NCI-H1694 (cell line): Measurements from ENCODE around the gene ABCG2.

Experiments used
- DNase-seq: peaks from one replicate; lab custom pipeline; 2025; lab: John Stamatoyannopoulos, UW

The ABCG2 gene

GRCh38 chr4:88063634-88064296, 94.7 kb downstream of the ABCG2 start:
- DNase-seq, result no peak

- DNase-seq, result no peak
These were observed 95.6 kb downstream of the ABCG2 start for GRCh38 chr4:88062843-88063242.

DNA sequence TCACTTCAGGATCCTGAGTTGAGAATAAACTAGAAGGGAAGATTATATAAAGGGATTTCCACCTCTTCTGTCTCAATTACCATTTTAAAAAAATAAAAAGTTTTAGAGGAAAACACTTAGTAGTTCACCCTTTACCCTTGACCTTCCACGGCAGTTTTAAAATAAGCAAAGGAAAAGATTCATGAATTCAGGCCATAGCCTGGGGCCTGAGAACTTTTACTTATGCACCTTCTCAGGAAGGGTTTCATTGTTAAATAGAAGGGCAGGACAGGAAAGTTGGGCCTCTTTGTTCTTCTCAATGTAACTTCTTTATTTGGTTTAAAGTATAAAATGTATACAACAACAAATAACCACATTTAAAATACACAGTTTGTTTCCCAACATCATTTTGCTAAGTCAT, 96.1 kb downstream of the ABCG2 start:
- DNase-seq, result no peak

DNA sequence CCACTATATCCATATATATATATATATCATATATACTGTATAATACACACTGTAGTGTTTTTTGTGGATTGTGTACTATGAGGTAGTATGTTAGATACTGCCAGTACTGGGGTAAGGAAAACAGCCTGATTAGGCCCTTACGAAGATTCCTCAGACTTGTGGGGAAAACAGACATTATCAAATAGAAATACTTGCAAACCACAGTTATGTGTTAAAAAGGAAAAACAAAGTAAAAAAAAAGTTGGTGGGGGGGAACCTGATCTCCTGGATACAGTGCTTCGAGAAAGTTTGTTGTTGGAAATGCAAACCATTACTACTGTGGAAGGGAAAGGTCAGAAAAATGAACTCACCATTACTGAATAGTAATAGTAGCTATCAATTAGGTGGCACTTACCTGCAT, 98.0 kb downstream of the ABCG2 start:
- DNase-seq, result no peak

GRCh38 chr4:88059766-88060165, 98.7 kb downstream of the ABCG2 start:
- DNase-seq, result no peak

DNA sequence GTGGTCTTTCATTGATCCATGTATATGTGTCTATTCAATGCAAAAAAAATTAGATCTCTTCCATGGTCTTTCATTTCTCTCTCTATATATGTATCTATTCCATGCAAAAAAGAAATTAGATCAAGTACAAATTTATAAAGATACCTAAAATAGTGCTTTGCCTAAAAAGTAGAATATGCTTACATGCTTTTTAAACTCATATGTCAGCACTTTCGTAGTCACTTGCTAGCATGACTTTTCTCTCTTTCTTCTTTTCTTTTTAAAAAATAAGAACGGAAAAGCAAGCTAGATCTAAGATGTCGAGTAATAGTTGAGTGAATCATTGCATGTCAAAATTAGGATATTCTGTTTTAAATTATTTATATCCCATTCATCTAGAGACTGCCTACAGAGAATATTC, 100.1 kb downstream of the ABCG2 start:
- no peak for DNase-seq

GRCh38 chr4:88054901-88055300, 103.5 kb downstream of the ABCG2 start:
- peak; percentile 21 for DNase-seq

GRCh38 chr4:88054229-88054628, 104.2 kb downstream of the ABCG2 start:
- DNase-seq, result no peak

DNA sequence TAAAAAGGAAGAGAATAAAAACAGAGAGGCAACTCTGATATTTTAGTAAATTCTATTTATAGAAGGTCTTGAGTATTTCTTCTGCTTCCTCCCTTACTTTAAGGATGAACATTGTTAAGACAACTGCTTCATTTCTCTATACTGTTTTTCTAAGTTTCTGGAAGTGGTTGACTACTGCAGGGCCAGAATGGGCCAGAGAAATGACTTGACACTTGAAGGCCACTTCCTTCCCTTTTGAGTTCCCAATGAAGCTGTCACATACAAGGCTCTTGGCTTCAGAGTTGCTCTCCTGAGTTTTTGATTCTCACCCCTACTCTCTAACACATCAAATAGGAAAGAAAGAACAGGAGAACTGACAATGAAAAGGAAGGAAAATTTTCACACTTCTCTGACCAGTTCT, 113.4 kb downstream of the ABCG2 start:
- DNase-seq, result no peak

GRCh38 chr4:88043586-88044340, 114.7 kb downstream of the ABCG2 start:
- DNase-seq, result no peak

DNA sequence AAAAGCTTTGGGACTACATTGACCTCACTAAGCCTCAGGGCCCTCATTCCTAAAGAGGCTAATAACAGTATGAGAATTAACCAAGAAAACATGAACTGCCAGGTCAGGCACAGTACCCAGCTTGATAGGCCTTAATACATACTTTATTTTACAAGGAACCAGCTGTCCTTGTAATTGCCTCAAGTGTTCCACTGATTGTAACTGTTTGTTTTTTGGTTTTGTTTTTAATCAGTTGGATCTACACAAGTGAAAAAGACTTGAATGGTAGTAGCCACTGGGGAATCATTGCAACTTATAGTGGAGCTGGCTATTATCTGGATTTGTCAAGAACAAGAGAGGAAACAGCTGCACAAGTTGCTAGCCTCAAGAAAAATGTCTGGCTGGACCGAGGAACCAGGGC, 115.4 kb downstream of the ABCG2 start:
- DNase-seq, result no peak

- DNase-seq, result no peak
These were observed 116.8 kb downstream of the ABCG2 start for GRCh38 chr4:88041626-88042025.

GRCh38 chr4:88040707-88041106, 117.7 kb downstream of the ABCG2 start:
- no peak for DNase-seq
